H1 (cell line): ENCODE measurements around the gene TMEM45A. TPM values are rescaled to one million over a fixed set of nuclear protein-coding genes. Genes with fewer than 3 reads are reported as not detected.

ENCODE experiments used
- CTCF ChIA-PET: fragments of 300-600 bp; sonication (Branson Sonifier 250); formaldehyde crosslinking; loops from one replicate; lab custom pipeline; 2021; ENCODE audit not compliant: partially characterized antibody; lab: Charles Lee
- POLR2A ChIA-PET: fragments of 300-600 bp; sonication (Branson Sonifier 250); formaldehyde crosslinking; loops from one replicate; lab custom pipeline; 2021; ENCODE audit warnings: inconsistent platforms; ENCODE audit not compliant: partially characterized antibody; lab: Charles Lee
- DNase-seq, 2 experiments: peaks; one replicate each; pipeline versions ENCODE4 v3.0.0 to v3.0.0-alpha.2; 2010 to 2022; ENCODE audit warnings: low spot score in 2 of 2, low read depth in 1 of 2, mixed read lengths in 1 of 2
- FAIRE-seq: peaks from 2 replicates; lab custom pipeline; 2011; peaks lifted over from hg19 to GRCh38; lab: Jason Lieb, UNC
- H2AFZ ChIP-seq: 2 replicates; pipeline ENCODE4 v1.8.1; 2012; ENCODE audit warnings: low read length, inconsistent platforms
- H2AK5ac ChIP-seq: 2 replicates; pipeline ENCODE4 v1.6.1; 2013; ENCODE audit warnings: low read depth, low read length
- H2BK120ac ChIP-seq: replicated peaks from 2 replicates; pipeline ENCODE3; 2013; ENCODE audit warnings: low read depth, low read length, inconsistent platforms
- H2BK12ac ChIP-seq: 2 replicates; pipeline ENCODE4 v1.6.1; 2013; ENCODE audit warnings: low read depth, low read length
- H2BK15ac ChIP-seq: 2 replicates; pipeline ENCODE4 v1.6.1; 2013; ENCODE audit warnings: low read length
- H2BK20ac ChIP-seq: 2 replicates; pipeline ENCODE4 v1.6.1; 2013; ENCODE audit warnings: low read length
- H2BK5ac ChIP-seq: 2 replicates; pipeline ENCODE4 v1.6.1; 2013; ENCODE audit warnings: low read depth, low read length
- H3K14ac ChIP-seq: 2 replicates; pipeline ENCODE4 v1.6.1; 2013; ENCODE audit warnings: inconsistent platforms; ENCODE audit not compliant: insufficient read length
- H3K18ac ChIP-seq: 2 replicates; pipeline ENCODE4 v1.6.1; 2013; ENCODE audit warnings: low read length; ENCODE audit errors: extremely low read depth
- H3K23ac ChIP-seq: 2 replicates; pipeline ENCODE4 v1.6.1; 2013; ENCODE audit warnings: inconsistent platforms; ENCODE audit not compliant: insufficient read length
- H3K23me2 ChIP-seq: 2 replicates; pipeline ENCODE4 v1.6.1; 2013; ENCODE audit warnings: low read depth, low read length
- H3K27ac ChIP-seq: 2 replicates; pipeline ENCODE4 v1.6.1; 2011; ENCODE audit warnings: low read depth, low read length, inconsistent platforms
- H3K27me3 ChIP-seq, 4 experiments: replicated peaks in 1 of 4; 1 replicate in 1 of 4; 2 replicates in 3 of 4; pipeline versions ENCODE4 v1.6.1 to v1.8.1; 2011 to 2013; ENCODE audit warnings: low read length in 3 of 4, mild to moderate bottlenecking in 3 of 4, inconsistent platforms in 2 of 4, mixed read lengths in 2 of 4, moderate library complexity in 1 of 4; ENCODE audit not compliant: control insufficient read depth in 3 of 4, insufficient read depth in 3 of 4; ENCODE audit errors: extremely low read depth in 1 of 4
- H3K36me3 ChIP-seq, 4 experiments: 2 replicates each; pipeline versions ENCODE4 v1.6.1 to v1.8.1; 2011 to 2013; ENCODE audit warnings: mild to moderate bottlenecking in 4 of 4, low read length in 3 of 4, moderate library complexity in 2 of 4, control low read depth in 1 of 4, inconsistent platforms in 1 of 4; ENCODE audit not compliant: insufficient read depth in 4 of 4, control insufficient read depth in 2 of 4
- H3K4ac ChIP-seq: replicated peaks from 2 replicates; pipeline ENCODE3; 2013; ENCODE audit warnings: low read length, low read depth, mixed read lengths, inconsistent platforms; ENCODE audit not compliant: insufficient read length
- H3K4me1 ChIP-seq, 4 experiments: replicated peaks in 1 of 4; 1 replicate in 1 of 4; 2 replicates in 3 of 4; pipeline versions ENCODE4 v1.6.1 to v1.8.1; 2011 to 2013; ENCODE audit warnings: low read length in 3 of 4, inconsistent platforms in 2 of 4, mixed read lengths in 1 of 4; ENCODE audit not compliant: insufficient read depth in 4 of 4, control insufficient read depth in 3 of 4
- H3K4me2 ChIP-seq, 2 experiments: 2 replicates each; pipeline versions ENCODE4 v1.6.1 to v1.8.1; 2011 to 2013; ENCODE audit warnings: low read depth in 2 of 2, low read length in 2 of 2, control low read depth in 1 of 2, inconsistent platforms in 1 of 2, mild to moderate bottlenecking in 1 of 2; ENCODE audit not compliant: insufficient read depth in 1 of 2
- H3K4me3 ChIP-seq, 4 experiments: fragments of 200-600, 300-600 bp in 1 of 4; sonication (generic), shearing (Covaris generic), sonication (Bioruptor Twin) in 1 of 4; 2 replicates each; pipeline versions ENCODE4 v1.5.1 to v1.8.1; 2011 to 2016; ENCODE audit warnings: low read length in 4 of 4, low read depth in 3 of 4, control low read depth in 2 of 4, inconsistent platforms in 2 of 4, mild to moderate bottlenecking in 2 of 4, mixed read lengths in 1 of 4, moderate library complexity in 1 of 4; ENCODE audit not compliant: insufficient read depth in 2 of 4; ENCODE audit errors: extremely low read depth in 1 of 4
- H3K56ac ChIP-seq: replicated peaks from 2 replicates; pipeline ENCODE3; 2013; ENCODE audit warnings: low read depth, mild to moderate bottlenecking, mixed read lengths, low read length, inconsistent platforms; ENCODE audit not compliant: insufficient read length
- H3K79me1 ChIP-seq: 2 replicates; pipeline ENCODE4 v1.6.1; 2013; ENCODE audit warnings: low read depth, low read length, control low read depth
- H3K79me2 ChIP-seq, 2 experiments: 2 replicates each; pipeline versions ENCODE4 v1.6.1 to v1.8.1; 2012 to 2013; ENCODE audit warnings: low read length in 2 of 2, mild to moderate bottlenecking in 2 of 2, inconsistent platforms in 1 of 2; ENCODE audit not compliant: insufficient read depth in 2 of 2, control insufficient read depth in 1 of 2
- H3K9ac ChIP-seq, 4 experiments: replicated peaks in 1 of 4; 1 replicate in 1 of 4; 2 replicates in 3 of 4; pipeline versions ENCODE4 v1.6.1 to v1.8.1; 2011 to 2013; ENCODE audit warnings: low read depth in 3 of 4, low read length in 3 of 4, control low read depth in 2 of 4, mild to moderate bottlenecking in 2 of 4, moderate library complexity in 2 of 4, inconsistent platforms in 1 of 4; ENCODE audit errors: extremely low read depth in 1 of 4
- H3K9me3 ChIP-seq, 2 experiments: 2 replicates each; pipeline versions ENCODE4 v1.6.1 to v1.8.1; 2012 to 2013; ENCODE audit warnings: mild to moderate bottlenecking in 2 of 2, moderate library complexity in 2 of 2, control low read depth in 1 of 2, inconsistent platforms in 1 of 2, low read depth in 1 of 2, low read length in 1 of 2, mixed read lengths in 1 of 2; ENCODE audit not compliant: insufficient read depth in 2 of 2
- H4K20me1 ChIP-seq, 2 experiments: replicated peaks in 1 of 2; 2 replicates each; pipeline versions ENCODE3 to v1.8.1; 2011 to 2013; ENCODE audit warnings: inconsistent platforms in 2 of 2, low read length in 2 of 2, mild to moderate bottlenecking in 1 of 2; ENCODE audit not compliant: insufficient read depth in 2 of 2, control insufficient read depth in 1 of 2
- H4K5ac ChIP-seq: 2 replicates; pipeline ENCODE4 v1.6.1; 2013; ENCODE audit warnings: low read length, low read depth, mixed read lengths, inconsistent platforms; ENCODE audit not compliant: insufficient read length
- H4K8ac ChIP-seq: 2 replicates; pipeline ENCODE4 v1.8.0; 2013; ENCODE audit warnings: mild to moderate bottlenecking, moderate library complexity, low read length, inconsistent platforms; ENCODE audit not compliant: insufficient read depth; ENCODE audit errors: extremely low read depth
- H4K91ac ChIP-seq: replicated peaks from 2 replicates; pipeline ENCODE3; 2013; ENCODE audit warnings: low read length, mixed read lengths, inconsistent platforms; ENCODE audit not compliant: insufficient read length
- SP4 ChIP-seq: IDR thresholded peaks from 2 replicates; pipeline ENCODE4 v1.6.1; 2012; ENCODE audit warnings: low read length, inconsistent platforms
- TAF7 ChIP-seq: optimal IDR thresholded peaks from 2 replicates; pipeline ENCODE3; 2011; ENCODE audit warnings: low read depth, mild to moderate bottlenecking, inconsistent platforms, low read length, moderate library complexity, borderline replicate concordance
- ZNF274 ChIP-seq: IDR thresholded peaks from 2 replicates; pipeline ENCODE4 v1.7.0; 2012; ENCODE audit warnings: low read length, borderline replicate concordance; ENCODE audit errors: extremely low read depth
- WGBS, 2 experiments: shearing (Covaris generic) in 1 of 2; methylation state at CpG; one replicate each; pipeline versions ENCODE4 v1.1.6 to v1.1.7; 2013 to 2015; ENCODE audit warnings: low lambda C conversion rate in 2 of 2, mixed read lengths in 2 of 2, inconsistent platforms in 1 of 2, low coverage in 1 of 2, missing lambda C conversion rate in 1 of 2; ENCODE audit not compliant: insufficient replicate concordance in 2 of 2, insufficient coverage in 1 of 2, insufficient read length in 1 of 2; ENCODE audit errors: extremely low coverage in 1 of 2, missing lambda C conversion rate in 1 of 2; 5-methylcytosine and 5-hydroxymethylcytosine counted together
- polyA plus RNA-seq, 7 experiments: library from polyadenylated mRNA; depleted of rRNA in 3 of 7; stranded (reverse) in 5 of 7; unstranded in 2 of 7; fragments of >200 nt in 5 of 7; fragments of 200-250 nt in 2 of 7; gene quantifications; 1 replicate in 5 of 7; 2 replicates in 1 of 7; 4 replicates in 1 of 7; pipeline versions ENCODE4 v1.2.1 to v1.2.3, GENCODE V29; 2011 to 2013; ENCODE audit warnings: missing spikeins in 2 of 7, mixed read lengths in 2 of 7
- total RNA-seq: library from RNA; stranded (reverse); fragmentation: NEBNext Ultra II Directional; extraction: Animal tissue kit (Norgen Biotek cat#: 25700); gene quantifications from 2 replicates; pipeline ENCODE4 v1.2.1, GENCODE V29; 2021

The TMEM45A gene
- total and polyA plus RNA-seq, 2 of the 8 experiments (the other 6 are each of a cell fraction or from before 2014, with no cell fraction given): 12.9 to 14.2 TPM

- POLR2A ChIA-PET: interaction anchor here (0.8 kb wide), 1 partner anchor 162 kb away, joined by 3 read pairs; the partner anchor contains the start of gene LNP1
Measured at GRCh38 chr3:100563228-100563627, 70.8 kb downstream of the TMEM45A start.

More at GRCh38 chr3:100563228-100563627, 70.8 kb downstream of the TMEM45A start:
- CTCF ChIA-PET: interaction anchor here (0.6 to 1.5 kb wide), 3 partner anchors 13 to 100 kb away, joined by 3 to 5 read pairs (median 4); no protein-coding TSS in a partner anchor
- Histone ChIP-seq H3K18ac (no peak overlapping the region), H4K91ac (no peak overlapping the region), H3K14ac (no peak overlapping the region), H2BK120ac (no peak overlapping the region), H3K9me3 (no peaks in the 10 kb centered on the region), H2BK12ac (no peak overlapping the region), H3K79me2 (no peaks in the 10 kb centered on the region), H3K27ac (no peak overlapping the region), H4K20me1 (no peaks in the 10 kb centered on the region), H3K4ac (no peak overlapping the region), H3K23ac (no peak overlapping the region), H2AFZ (no peak overlapping the region), H2BK5ac (no peak overlapping the region), H3K4me3 (no peak overlapping the region), H3K36me3 (no peaks in the 10 kb centered on the region), H3K79me1 (no peaks in the 10 kb centered on the region), H4K5ac (no peak overlapping the region), H2BK15ac (no peak overlapping the region), H3K9ac (no peak overlapping the region), H3K23me2 (no peaks in the 10 kb centered on the region), H3K4me1 (peaks cover 0 to 9% (median 3%) of the 10 kb centered on the region in 4 experiments; a peak in 3 of 7 replicates), H3K27me3 (no peaks in the 10 kb centered on the region), H2BK20ac (no peak overlapping the region), H3K56ac (no peak overlapping the region), H2AK5ac (no peak overlapping the region), H3K4me2 (no peak overlapping the region), H4K8ac (no peak overlapping the region)
- WGBS, 2 experiments: 91% methylated on average over 1 of the region's 1 CpG; no CpG with 5 or more reads in 1 of the 2 experiments
- TF ChIP-seq ZNF274 (no peak), SP4 (no peak), TAF7 (no peak)
- DNase-seq (no peak), FAIRE-seq (no peak)
